Upper lobe of left lung (tissue), 4 donors: ENCODE results near the gene SEMA3D.

ENCODE experiments used
- CTCF ChIP-seq, 6 experiments: fragments of 450-650 bp in 4 of 6; fragments of 200-600 bp in 2 of 6; sonication (generic) in 2 of 6; IDR thresholded peaks; one replicate each; pipeline ENCODE4 v1.5.1; 2016 to 2019; ENCODE audit warnings: antibody characterized with exemption in 6 of 6
- EP300 ChIP-seq, 4 donors: sonication (generic); formaldehyde crosslinking; IDR thresholded peaks; one replicate each; pipeline ENCODE4 v1.5.1; 2017; ENCODE audit warnings: antibody characterized with exemption in 4 of 4, control low read depth in 2 of 4
- POLR2AphosphoS5 ChIP-seq, 2 donors: sonication (generic); formaldehyde crosslinking; IDR thresholded peaks; one replicate each; pipeline ENCODE4 v1.5.1; 2017; ENCODE audit warnings: antibody characterized with exemption in 2 of 2

- TF ChIP-seq EP300 (IDR thresholded peaks at IDR 0.05) (no peak), CTCF (IDR thresholded peaks at IDR 0.05) (no peak), POLR2AphosphoS5 (IDR thresholded peaks at IDR 0.05) (no peak)
Observed at GRCh38 chr7:85019176-85019575, 167.7 kb downstream of the SEMA3D start.
